Upper lobe of left lung (tissue), 4 donors: ENCODE results near the gene PGS1.

Source experiments
- CTCF ChIP-seq, 6 experiments: fragments of 450-650 bp in 4 of 6; fragments of 200-600 bp in 2 of 6; sonication (generic) in 2 of 6; IDR thresholded peaks; one replicate each; pipeline ENCODE4 v1.5.1; 2016 to 2019; ENCODE audit warnings: antibody characterized with exemption in 6 of 6
- EP300 ChIP-seq, 4 donors: sonication (generic); formaldehyde crosslinking; IDR thresholded peaks; one replicate each; pipeline ENCODE4 v1.5.1; 2017; ENCODE audit warnings: antibody characterized with exemption in 4 of 4, control low read depth in 2 of 4
- POLR2A ChIP-seq, 4 donors: fragments of 450-650 bp; IDR thresholded peaks; one replicate each; pipeline ENCODE4 v1.5.1; 2016 to 2017; ENCODE audit warnings: antibody characterized with exemption in 4 of 4, mild to moderate bottlenecking in 2 of 4

GRCh38 chr17:78358538-78359320 lies 19.7 kb upstream of the PGS1 start:
- TF ChIP-seq CTCF (IDR thresholded peaks at IDR 0.05), result no peak
- no peak for TF ChIP-seq POLR2A (IDR thresholded peaks at IDR 0.05)
- no peak for TF ChIP-seq EP300 (IDR thresholded peaks at IDR 0.05)
